Right kidney (tissue), 1 donor: ENCODE measurements around the gene HLA-DMB.
"Not testable (repeated sequence)": the region's sequence is repeated elsewhere in the genome, so short reads cannot be mapped to it uniquely, and the experiment has no call there.

ENCODE experiments used
- DNase-seq: peaks from one replicate; pipeline ENCODE4 v3.0.0-alpha.2; 2016

HLA-DMB gene

DNA sequence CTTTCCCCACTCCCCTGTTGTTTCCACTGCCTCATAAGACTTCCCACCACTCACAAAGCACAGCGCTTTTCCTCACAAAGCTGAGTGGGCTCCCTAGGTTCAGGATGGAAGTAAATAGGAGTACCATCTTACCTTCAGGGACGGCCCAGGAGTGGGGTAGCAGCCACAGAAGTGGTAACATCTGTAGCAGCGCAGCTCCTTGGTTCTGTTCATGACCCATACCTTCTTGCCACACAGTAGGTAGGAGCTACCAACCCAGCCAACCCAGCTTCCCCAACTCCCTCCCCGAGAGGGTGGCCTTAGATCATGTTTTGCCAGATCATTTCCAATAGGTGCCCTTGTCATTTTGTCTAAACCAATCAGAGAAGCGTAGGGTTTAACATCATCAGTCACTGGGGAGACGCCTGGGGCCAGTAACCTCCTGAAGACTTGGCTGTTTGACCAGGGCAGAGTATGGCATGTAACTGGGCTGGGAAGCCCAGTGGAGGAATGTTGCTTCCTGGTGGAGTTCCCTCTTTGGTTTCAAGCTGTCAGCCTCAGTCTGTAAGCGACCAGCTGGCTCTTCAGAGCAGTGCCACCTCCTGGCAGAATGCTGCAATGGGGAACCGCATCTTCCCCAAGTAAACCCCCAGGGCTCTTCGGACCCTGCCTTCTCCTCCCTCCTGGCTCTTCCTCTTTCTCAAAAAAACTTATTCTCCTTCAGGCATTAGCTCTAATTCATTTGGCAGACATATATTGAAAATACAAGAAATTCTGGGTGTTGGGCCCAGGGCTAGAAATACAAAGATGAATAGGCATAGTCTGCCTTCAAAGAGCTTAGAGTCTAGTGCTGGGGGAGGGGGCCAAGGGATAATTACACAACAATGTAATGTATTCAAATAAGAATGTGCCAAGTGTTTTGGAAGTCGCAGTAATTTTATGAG, 12.2 kb upstream of the HLA-DMB start, which contains the start of gene HLA-DMA:
HLA-DMA (minus strand) TSS at position 281 of the 923 bp plus-strand sequence; CDS start at position 220, 61 bp downstream.
- peak; percentile 58 for DNase-seq

DNA sequence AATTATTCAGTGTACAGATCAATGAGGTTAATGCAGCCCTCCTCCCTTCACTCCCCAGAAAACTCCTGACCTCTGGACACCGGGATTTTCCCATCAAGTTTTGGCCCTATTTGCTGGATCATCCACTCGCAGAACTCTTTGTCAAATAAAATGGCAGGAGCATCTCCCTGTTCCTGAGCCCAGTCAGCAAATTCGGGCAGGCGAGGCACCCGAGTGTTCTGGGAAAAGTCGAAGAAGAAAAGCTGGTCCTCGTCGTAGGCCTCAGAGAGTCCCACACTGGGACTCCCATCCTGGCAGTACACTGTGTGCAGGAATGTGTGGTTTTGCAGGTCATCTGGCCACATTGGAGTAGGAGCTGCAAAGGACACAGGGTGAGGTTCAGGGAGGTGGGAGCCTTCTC, 9.6 kb upstream of the HLA-DMB start:
- no peak for DNase-seq

DNA sequence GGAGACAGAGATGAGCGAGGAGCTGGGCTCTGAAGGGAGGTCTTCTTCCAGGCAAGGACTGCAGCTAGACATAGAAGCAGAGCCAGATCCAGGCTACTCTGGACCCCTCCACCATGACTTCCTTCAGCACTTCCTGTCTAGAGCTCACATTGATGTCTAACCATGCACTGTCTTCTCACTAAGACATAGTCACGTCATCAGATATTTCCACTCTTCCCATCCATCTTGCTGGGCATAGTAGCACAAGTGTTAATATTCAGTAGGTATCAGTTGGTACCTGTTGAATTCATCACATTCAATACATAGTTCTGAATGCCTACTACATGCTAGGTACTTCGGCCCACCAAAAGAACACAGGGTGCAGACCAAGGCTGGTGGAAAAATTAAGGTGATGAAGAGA, 9.2 kb upstream of the HLA-DMB start:
- DNase-seq = no peak

GRCh38 chr6:32949113-32949512, 8.3 kb upstream of the HLA-DMB start:
- no peak for DNase-seq

DNA sequence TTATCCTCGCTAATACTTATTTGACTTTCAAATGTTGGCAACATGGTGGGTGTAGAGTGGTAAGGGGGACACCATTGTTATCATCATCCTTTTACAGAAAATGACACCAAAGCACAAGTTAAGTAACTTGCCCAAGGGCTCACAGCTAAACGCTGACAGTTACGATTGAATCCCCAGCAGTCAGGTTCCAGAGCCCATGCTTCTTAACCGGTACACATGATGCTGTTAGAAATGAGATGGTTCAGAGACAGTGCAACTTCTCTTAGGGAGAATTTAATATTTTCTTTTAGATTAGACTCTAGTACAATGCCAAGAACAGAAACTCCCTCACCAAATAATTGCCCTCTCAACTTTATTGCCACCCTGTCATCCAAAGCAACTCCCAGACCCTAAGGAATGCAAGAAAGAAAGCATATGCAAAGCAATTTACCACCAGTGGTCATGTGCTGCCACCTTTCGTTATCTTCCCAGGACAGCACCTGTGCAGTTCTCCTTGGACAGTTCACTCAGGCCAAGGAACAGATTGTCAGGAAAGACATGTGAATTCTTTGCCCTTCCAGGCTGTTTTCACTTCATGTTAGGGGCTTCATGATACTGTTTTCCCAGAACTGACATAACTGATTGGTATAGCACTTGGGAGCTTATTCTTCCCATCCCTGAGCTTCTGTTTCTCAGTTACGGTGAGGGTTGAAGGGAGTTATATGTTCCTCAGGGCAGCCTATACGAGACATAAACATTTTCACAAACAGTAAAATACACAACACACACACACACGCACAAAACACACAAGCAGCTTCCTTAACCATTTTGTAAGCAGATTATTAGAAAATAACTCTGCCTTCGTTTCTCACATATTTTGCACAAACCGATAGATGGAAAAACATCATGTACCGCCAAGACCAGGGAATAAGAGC, 7.0 kb upstream of the HLA-DMB start:
- peak; percentile 50 for DNase-seq

DNA sequence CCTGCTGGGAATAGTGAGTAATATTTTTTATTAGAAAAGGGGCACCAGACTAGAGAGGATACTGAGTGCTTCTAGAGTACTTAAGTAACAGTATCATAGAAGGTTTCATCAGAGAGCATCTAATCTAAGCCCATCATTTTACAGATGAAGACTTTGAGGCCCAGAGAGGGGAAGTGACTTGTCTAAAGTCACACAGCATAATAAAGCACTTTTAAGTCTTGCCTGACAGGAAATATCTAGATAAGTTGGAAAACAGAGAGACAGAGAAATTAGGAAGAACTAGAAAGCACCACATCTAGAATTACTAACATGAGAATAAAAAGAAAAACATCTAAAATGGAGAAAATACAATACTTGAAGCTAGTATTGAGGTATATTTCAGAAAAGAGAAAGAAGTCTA, 6.1 kb upstream of the HLA-DMB start:
- DNase-seq = no peak

DNA sequence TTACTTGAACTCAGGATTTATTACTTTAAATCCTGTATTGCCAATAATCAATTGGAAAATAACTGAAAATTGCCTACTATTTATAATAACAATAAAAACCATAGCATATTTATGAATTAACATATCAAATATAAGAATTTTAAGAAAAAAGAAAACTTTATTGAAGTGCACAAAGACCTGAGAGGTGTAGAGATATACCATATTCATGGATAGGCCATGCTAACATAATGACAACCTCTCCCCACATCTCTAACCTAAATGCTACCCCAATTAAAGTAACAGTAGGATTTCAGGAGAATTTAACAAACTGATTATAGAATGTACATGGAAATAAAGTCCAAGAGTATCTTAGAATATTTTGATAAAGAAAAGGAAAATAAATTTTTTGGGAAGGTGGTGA, 5.1 kb upstream of the HLA-DMB start:
- no peak for DNase-seq

- no peak for DNase-seq
These were observed 4.4 kb upstream of the HLA-DMB start for GRCh38 chr6:32945108-32945760.

- no peak for DNase-seq
These were observed 3.2 kb upstream of the HLA-DMB start for GRCh38 chr6:32943864-32944649.

GRCh38 chr6:32942555-32943123, 1.8 kb upstream of the HLA-DMB start:
- not testable (repeated sequence) for DNase-seq

GRCh38 chr6:32941214-32941768, 463 bp upstream of the HLA-DMB start:
- peak; percentile 75 for DNase-seq

- DNase-seq = no peak
These were observed 2.3 kb downstream of the HLA-DMB start for GRCh38 chr6:32938494-32938893.

- DNase-seq = no peak
These were observed 3.6 kb downstream of the HLA-DMB start for GRCh38 chr6:32937230-32937633.

DNA sequence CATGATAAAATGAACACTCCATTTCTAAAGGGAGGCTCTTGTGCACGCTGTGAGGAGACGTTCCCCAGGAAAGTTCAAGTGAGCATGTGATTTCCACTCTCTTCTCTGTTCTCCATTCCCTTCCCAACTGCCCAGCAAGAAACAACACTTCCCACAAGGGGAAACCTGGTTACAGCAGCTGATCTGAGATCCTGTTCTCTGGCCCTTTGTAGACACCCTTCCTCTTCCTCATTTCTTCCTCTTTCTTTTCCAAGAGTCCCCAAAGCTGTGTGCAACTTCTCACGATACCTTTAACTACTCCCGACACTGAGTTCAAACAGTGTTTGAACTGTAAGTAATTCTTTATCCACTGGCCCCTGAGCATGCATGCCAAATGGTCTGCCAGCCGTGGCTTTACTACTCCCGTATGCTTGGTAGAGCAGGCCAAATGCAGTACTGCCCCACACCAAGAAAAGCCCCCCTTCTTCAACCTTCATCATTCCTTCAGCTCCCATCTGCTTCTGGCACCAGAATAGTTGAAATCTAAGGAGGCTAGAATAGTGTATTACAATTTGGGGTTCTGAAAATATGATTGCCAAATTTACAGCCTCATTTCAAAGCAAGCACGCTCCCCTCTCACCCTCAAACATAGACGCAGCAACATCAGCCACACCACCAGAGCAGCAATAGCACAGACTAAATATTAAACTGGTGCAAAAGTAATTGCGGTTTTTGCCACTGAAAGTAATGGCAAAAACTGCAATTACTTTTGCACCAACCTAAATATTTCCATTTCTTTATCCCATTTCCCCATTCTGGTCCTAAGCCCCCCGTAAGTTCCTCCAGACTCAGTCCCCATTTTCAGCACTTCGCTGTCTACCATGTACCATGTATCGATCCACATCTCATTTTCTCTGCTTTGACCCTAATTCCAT, 4.3 kb downstream of the HLA-DMB start:
- peak; percentile 41 for DNase-seq

- DNase-seq = no peak
These were observed 5.1 kb downstream of the HLA-DMB start for GRCh38 chr6:32935551-32936238.

- DNase-seq = peak; percentile 39
These were observed 7.2 kb downstream of the HLA-DMB start for GRCh38 chr6:32933661-32934085.

GRCh38 chr6:32932132-32932868, 8.5 kb downstream of the HLA-DMB start:
- DNase-seq = no peak

- no peak for DNase-seq
These were observed 9.6 kb downstream of the HLA-DMB start for GRCh38 chr6:32931211-32931610.
